ENCODE results near the gene SNX19. TPM values are rescaled to one million over a fixed set of nuclear protein-coding genes. Genes with fewer than 3 reads are reported as not detected.

The SNX19 gene
- total RNA-seq, 5 donors from 2014 or later (not counting 1 experiment from before 2014, with no cell fraction given), result 42.7 to 61.1 (median 57.2) TPM

DNA sequence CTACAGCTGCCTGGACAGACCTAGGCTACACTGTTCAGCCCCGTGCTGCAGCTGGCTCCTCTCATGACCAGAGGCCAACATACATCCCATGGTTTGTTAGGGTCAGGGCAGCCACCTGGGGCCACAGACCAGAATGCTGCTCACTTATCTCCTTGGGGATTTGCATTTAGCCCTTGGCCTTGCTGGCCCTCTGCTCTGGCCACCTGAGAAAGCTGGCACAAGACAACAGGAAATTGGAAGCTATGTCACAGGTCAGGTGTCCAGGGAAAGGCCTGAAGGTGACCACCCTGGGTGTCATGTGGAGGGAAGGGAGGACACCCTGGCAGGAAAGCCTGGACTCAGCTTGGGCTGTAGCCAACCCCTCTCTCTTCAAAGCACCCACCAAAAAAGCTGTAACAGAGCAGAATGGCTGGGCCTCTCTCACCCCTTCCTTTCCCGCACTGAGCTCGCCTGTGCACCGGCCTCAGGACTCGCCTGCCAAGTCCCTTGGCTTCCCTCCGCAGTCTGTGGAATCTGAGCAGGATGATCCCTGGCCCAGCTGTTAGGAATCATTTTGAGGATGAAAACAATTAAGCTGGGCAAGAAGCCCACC lies 86.3 kb downstream of the SNX19 start:
- Histone ChIP-seq H3K36me3 (ENCODE audit: control insufficient read depth in 2 of 2, extremely low read depth in 1 of 2, insufficient read depth in 1 of 2, low read length in 1 of 2) (no peaks in the 10 kb centered on the region), H3K27me3 (replicated peaks in 1 of 2; ENCODE audit: control insufficient read depth in 2 of 2, extremely low read depth in 1 of 2, insufficient read depth in 2 of 2, low read length in 1 of 2) (peaks cover 0 to 26% of the 10 kb centered on the region in 2 experiments), H3K9me3 (no peaks in the 10 kb centered on the region), H3K27ac (ENCODE audit: low read length) (no peak overlapping the region), H3K4me3 (ENCODE audit: control insufficient read depth in 1 of 2, extremely low read depth in 1 of 2, low read length in 1 of 2) (no peak overlapping the region), H3K4me1 (ENCODE audit: control insufficient read depth in 1 of 2, extremely low read depth in 1 of 2, insufficient read depth in 2 of 2, low read length in 2 of 2) (no peaks in the 10 kb centered on the region)
- 85% methylated on average over 3 of the region's 6 CpGs for WGBS (ENCODE audit: insufficient coverage)
- no peak for ATAC-seq (replicated peaks in 1 of 4)
- CTCF ChIA-PET, result no interaction called here
- Mint-ChIP-seq H3K4me3 (no peak overlapping the region), H3K27ac (no peak overlapping the region), H3K4me1 (no peaks in the 10 kb centered on the region), H3K36me3 (no peaks in the 10 kb centered on the region), H3K27me3 (peaks cover 3 to 23% of the 10 kb centered on the region in 2 donors), H3K9me3 (no peaks in the 10 kb centered on the region)
- POLR2A ChIA-PET, result no interaction called here
- no peak for DNase-seq

- no peak overlapping the region for H3K27ac ChIP-seq (ENCODE audit: low read length)
- H3K27me3 ChIP-seq (replicated peaks in 1 of 2; ENCODE audit: control insufficient read depth in 2 of 2, extremely low read depth in 1 of 2, insufficient read depth in 2 of 2, low read length in 1 of 2), result peaks cover 0 to 34% of the 10 kb centered on the region in 2 experiments
- H3K4me1 ChIP-seq (ENCODE audit: control insufficient read depth in 1 of 2, extremely low read depth in 1 of 2, insufficient read depth in 2 of 2, low read length in 2 of 2), result no peaks in the 10 kb centered on the region
- H3K4me1 Mint-ChIP-seq, result no peaks in the 10 kb centered on the region
- no peaks in the 10 kb centered on the region for H3K9me3 Mint-ChIP-seq
- ChIA-PET CTCF (interaction anchor here in 1 of 2 donors (0.5 kb wide), 1 partner anchor 143 kb away, joined by 3 read pairs; no protein-coding TSS in a partner anchor), POLR2A (no interaction called here)
- peaks cover 6 to 27% of the 10 kb centered on the region in 2 donors for H3K27me3 Mint-ChIP-seq
- no peaks in the 10 kb centered on the region for H3K36me3 Mint-ChIP-seq
- WGBS (ENCODE audit: insufficient coverage), result 85% methylated on average over 6 of the region's 7 CpGs
- DNase-seq (no peak), ATAC-seq (replicated peaks in 1 of 4) (no peak)
- H3K4me3 ChIP-seq (ENCODE audit: control insufficient read depth in 1 of 2, extremely low read depth in 1 of 2, low read length in 1 of 2), result no peak overlapping the region
- no peak overlapping the region for H3K4me3 Mint-ChIP-seq
- no peaks in the 10 kb centered on the region for H3K36me3 ChIP-seq (ENCODE audit: control insufficient read depth in 2 of 2, extremely low read depth in 1 of 2, insufficient read depth in 1 of 2, low read length in 1 of 2)
- no peaks in the 10 kb centered on the region for H3K9me3 ChIP-seq
- H3K27ac Mint-ChIP-seq, result no peak overlapping the region
Measured at GRCh38 chr11:130828741-130829140, 87.5 kb downstream of the SNX19 start.

GRCh38 chr11:130827451-130828377 lies 88.6 kb downstream of the SNX19 start:
- DNase-seq (peak in 2 of 35 experiments; percentile 1 to 9), ATAC-seq (replicated peaks in 1 of 4) (no peak)
- Histone ChIP-seq H3K36me3 (ENCODE audit: control insufficient read depth in 2 of 2, extremely low read depth in 1 of 2, insufficient read depth in 1 of 2, low read length in 1 of 2) (no peaks in the 10 kb centered on the region), H3K9me3 (no peaks in the 10 kb centered on the region), H3K27me3 (replicated peaks in 1 of 2; ENCODE audit: control insufficient read depth in 2 of 2, extremely low read depth in 1 of 2, insufficient read depth in 2 of 2, low read length in 1 of 2) (peaks cover 0 to 36% of the 10 kb centered on the region in 2 experiments), H3K4me3 (ENCODE audit: control insufficient read depth in 1 of 2, extremely low read depth in 1 of 2, low read length in 1 of 2) (no peak overlapping the region), H3K4me1 (ENCODE audit: control insufficient read depth in 1 of 2, extremely low read depth in 1 of 2, insufficient read depth in 2 of 2, low read length in 2 of 2) (no peaks in the 10 kb centered on the region), H3K27ac (ENCODE audit: low read length) (no peak overlapping the region)
- H3K27ac Mint-ChIP-seq, result no peak overlapping the region
- POLR2A ChIA-PET, result interaction anchor here in 1 of 2 donors (0.7 kb wide), 1 partner anchor 198 kb away, joined by 6 read pairs; no protein-coding TSS in a partner anchor
- no peak overlapping the region for H3K4me3 Mint-ChIP-seq
- no peaks in the 10 kb centered on the region for H3K4me1 Mint-ChIP-seq
- WGBS (ENCODE audit: insufficient coverage), result 67% methylated on average over 5 of the region's 13 CpGs
- CTCF ChIA-PET, result interaction anchor here (0.5 to 0.6 kb wide), 2 partner anchors 24 to 142 kb away, joined by 3 to 4 read pairs; no protein-coding TSS in a partner anchor
- H3K36me3 Mint-ChIP-seq, result no peaks in the 10 kb centered on the region
- H3K27me3 Mint-ChIP-seq, result peaks cover 6 to 22% of the 10 kb centered on the region in 2 donors
- no peaks in the 10 kb centered on the region for H3K9me3 Mint-ChIP-seq

DNA sequence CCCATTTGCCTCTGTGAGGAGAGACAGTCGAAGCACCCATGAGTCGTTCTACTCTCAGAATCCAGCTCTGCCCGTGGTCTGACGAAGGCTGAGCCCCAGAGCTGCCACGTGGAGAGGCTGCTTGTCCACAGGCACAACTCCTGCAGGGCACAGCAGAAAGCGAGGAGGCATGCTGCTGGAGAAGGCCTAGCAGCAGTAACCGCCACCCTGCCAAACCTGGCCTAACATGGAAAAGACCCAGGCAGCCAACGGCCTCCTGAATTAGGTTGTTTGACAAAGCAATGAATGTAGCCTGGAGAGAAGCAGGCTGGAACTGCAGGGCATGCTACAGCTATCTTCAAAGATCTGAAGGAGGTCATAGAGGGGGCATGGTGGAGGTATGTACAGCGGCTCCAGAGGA lies 89.7 kb downstream of the SNX19 start:
- Mint-ChIP-seq H3K4me1 (no peaks in the 10 kb centered on the region), H3K4me3 (no peak overlapping the region), H3K36me3 (no peaks in the 10 kb centered on the region), H3K9me3 (no peaks in the 10 kb centered on the region), H3K27ac (no peak overlapping the region), H3K27me3 (peaks cover 4 to 18% of the 10 kb centered on the region in 2 donors)
- Histone ChIP-seq H3K27me3 (replicated peaks in 1 of 2; ENCODE audit: control insufficient read depth in 2 of 2, extremely low read depth in 1 of 2, insufficient read depth in 2 of 2, low read length in 1 of 2) (peaks cover 0 to 36% of the 10 kb centered on the region in 2 experiments), H3K36me3 (ENCODE audit: control insufficient read depth in 2 of 2, extremely low read depth in 1 of 2, insufficient read depth in 1 of 2, low read length in 1 of 2) (no peaks in the 10 kb centered on the region), H3K4me3 (ENCODE audit: control insufficient read depth in 1 of 2, extremely low read depth in 1 of 2, low read length in 1 of 2) (no peak overlapping the region), H3K27ac (ENCODE audit: low read length) (no peak overlapping the region), H3K4me1 (ENCODE audit: control insufficient read depth in 1 of 2, extremely low read depth in 1 of 2, insufficient read depth in 2 of 2, low read length in 2 of 2) (no peaks in the 10 kb centered on the region), H3K9me3 (no peaks in the 10 kb centered on the region)
- DNase-seq, result no peak
- no peak for ATAC-seq (replicated peaks in 1 of 4)
- ChIA-PET CTCF (no interaction called here), POLR2A (no interaction called here)
- WGBS (ENCODE audit: insufficient coverage), result 75% methylated on average over 9 of the region's 9 CpGs

DNA sequence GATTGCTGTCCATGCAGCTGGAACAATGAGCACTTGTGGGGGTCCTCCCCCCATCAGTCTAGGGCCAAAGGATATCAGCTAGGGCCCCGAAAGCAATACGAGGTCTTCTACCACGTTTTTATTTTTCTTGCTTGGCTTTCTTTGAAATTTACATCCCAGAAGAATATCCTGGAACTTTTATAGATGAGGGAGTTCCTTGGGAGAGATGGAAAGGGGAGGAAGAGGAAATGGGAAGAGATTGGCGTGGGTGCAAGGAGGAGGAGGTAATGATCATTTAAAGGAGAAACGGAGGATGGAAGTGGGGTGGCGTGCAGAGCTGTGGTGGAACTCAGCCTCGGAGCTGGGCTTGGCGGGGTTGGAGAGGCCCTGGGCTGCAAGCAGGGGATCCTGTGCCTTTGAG lies 90.3 kb downstream of the SNX19 start:
- DNase-seq, result no peak
- no CpG with 5 or more reads among the region's 8 CpGs for WGBS (ENCODE audit: insufficient coverage)
- no peaks in the 10 kb centered on the region for H3K9me3 Mint-ChIP-seq
- H3K4me1 Mint-ChIP-seq, result no peaks in the 10 kb centered on the region
- H3K27me3 Mint-ChIP-seq, result peaks cover 4 to 19% of the 10 kb centered on the region in 2 donors
- H3K27ac Mint-ChIP-seq, result no peak overlapping the region
- Histone ChIP-seq H3K27me3 (replicated peaks in 1 of 2; ENCODE audit: control insufficient read depth in 2 of 2, extremely low read depth in 1 of 2, insufficient read depth in 2 of 2, low read length in 1 of 2) (peaks cover 0 to 30% of the 10 kb centered on the region in 2 experiments), H3K36me3 (ENCODE audit: control insufficient read depth in 2 of 2, extremely low read depth in 1 of 2, insufficient read depth in 1 of 2, low read length in 1 of 2) (no peaks in the 10 kb centered on the region), H3K9me3 (no peaks in the 10 kb centered on the region), H3K4me3 (ENCODE audit: control insufficient read depth in 1 of 2, extremely low read depth in 1 of 2, low read length in 1 of 2) (no peak overlapping the region), H3K27ac (ENCODE audit: low read length) (no peak overlapping the region), H3K4me1 (ENCODE audit: control insufficient read depth in 1 of 2, extremely low read depth in 1 of 2, insufficient read depth in 2 of 2, low read length in 2 of 2) (no peaks in the 10 kb centered on the region)
- ChIA-PET POLR2A (no interaction called here), CTCF (no interaction called here)
- H3K36me3 Mint-ChIP-seq, result no peaks in the 10 kb centered on the region
- ATAC-seq (replicated peaks in 1 of 4), result no peak
- no peak overlapping the region for H3K4me3 Mint-ChIP-seq

- no peaks in the 10 kb centered on the region for H3K36me3 Mint-ChIP-seq
- no CpG with 5 or more reads among the region's 5 CpGs for WGBS (ENCODE audit: insufficient coverage)
- ChIA-PET CTCF (no interaction called here), POLR2A (no interaction called here)
- no peaks in the 10 kb centered on the region for H3K36me3 ChIP-seq (ENCODE audit: control insufficient read depth in 2 of 2, extremely low read depth in 1 of 2, insufficient read depth in 1 of 2, low read length in 1 of 2)
- no peaks in the 10 kb centered on the region for H3K9me3 ChIP-seq
- no peaks in the 10 kb centered on the region for H3K4me1 Mint-ChIP-seq
- H3K27me3 ChIP-seq (replicated peaks in 1 of 2; ENCODE audit: control insufficient read depth in 2 of 2, extremely low read depth in 1 of 2, insufficient read depth in 2 of 2, low read length in 1 of 2), result peaks cover 0 to 26% of the 10 kb centered on the region in 2 experiments
- ATAC-seq (replicated peaks in 1 of 4) (no peak), DNase-seq (no peak)
- H3K27ac Mint-ChIP-seq, result no peak overlapping the region
- H3K4me3 ChIP-seq (ENCODE audit: control insufficient read depth in 1 of 2, extremely low read depth in 1 of 2, low read length in 1 of 2), result no peak overlapping the region
- no peak overlapping the region for H3K4me3 Mint-ChIP-seq
- no peaks in the 10 kb centered on the region for H3K9me3 Mint-ChIP-seq
- peaks cover 4 to 22% of the 10 kb centered on the region in 2 donors for H3K27me3 Mint-ChIP-seq
- H3K27ac ChIP-seq (ENCODE audit: low read length), result no peak overlapping the region
- H3K4me1 ChIP-seq (ENCODE audit: control insufficient read depth in 1 of 2, extremely low read depth in 1 of 2, insufficient read depth in 2 of 2, low read length in 2 of 2), result no peaks in the 10 kb centered on the region
Measured at GRCh38 chr11:130825561-130825960, 90.7 kb downstream of the SNX19 start.
